Heart left ventricle (tissue), 13 donors: Measurements from ENCODE around the gene LCE2D.

ENCODE experiments used
- CTCF ChIP-seq, 12 donors: fragments of 200-600 bp; sonication (generic) in 4 of 12; IDR thresholded peaks; one replicate each; pipeline versions ENCODE4 v1.5.0 to v1.8.0; 2018 to 2022; ENCODE audit warnings: antibody characterized with exemption in 12 of 12, mild to moderate bottlenecking in 5 of 12
- POLR2A ChIP-seq, 2 donors: fragments of 450-650 bp; IDR thresholded peaks; one replicate each; pipeline ENCODE4 v1.6.1; 2017; ENCODE audit warnings: antibody characterized with exemption in 2 of 2, mild to moderate bottlenecking in 2 of 2, moderate library complexity in 2 of 2
- donor health status: ischemic (EF 13 %, LVEDD 7.1; RV severe dilation, severe dysfunction).
- donor health status: DM: no; HTN: yes; CAD: no.
- donor health status: DM: no; HTN: no; CAD: no.
- donor health status: ischemic (EF 25% LVEDD 6.9; RV normal size, moderate dysfunction).
- donor health status: ischemic (EF 25% LVEDD 5.7; RV mildly dilated, moderate dysfunction).
- donor health status: ischemic (EF 35%, LVEDD 5.7; RV mildly dilated, moderate dysfunction).
- donor health status: nonischemic (EF 11% LVEDD 7.7; RV severe dilation, severe dysfunction).
- donor health status: DM: yes; HTN: yes; CAD: no.
- donor health status: PGD.
- donor health status: ischemic (EF 29% LVEDD 5.4; RV normal size, mild dysfunction).
- donor health status: nonischemic (EF 23%, LVEDD 6.1; RV moderate dilation, normal function).

GRCh38 chr1:152626744-152627143 lies 36.4 kb upstream of the LCE2D start:
- TF ChIP-seq POLR2A (IDR thresholded peaks at IDR 0.05), result no peak
- TF ChIP-seq CTCF (IDR thresholded peaks at IDR 0.05), result no peak
